A549 (cell line): Measurements from ENCODE around the gene NTSR1. TPM values are rescaled to one million over a fixed set of nuclear protein-coding genes. Genes with fewer than 3 reads are reported as not detected.

Experiments used
- ATAC-seq, 2 experiments: fragments of 200-7000 bp in 1 of 2; fragments of >200 bp in 1 of 2; cut with Nextera tagmentation in 1 of 2; cut with Tn5 transposase in 1 of 2; 3 replicates each; pipeline versions ENCODE4 v1.8.0 to v1.9.1; 2018 to 2020; ENCODE audit warnings: mild to moderate bottlenecking in 1 of 2, moderate library complexity in 1 of 2
- CTCF ChIA-PET: fragments of 300-600 bp; sonication (Branson Sonifier 250); formaldehyde crosslinking; extraction: SDS; loops from one replicate; lab custom pipeline; 2021; ENCODE audit warnings: antibody characterized with exemption, inconsistent platforms; lab: Yijun Ruan, JAX
- POLR2A ChIA-PET: fragments of 350-600 bp; formaldehyde crosslinking; extraction: SDS; loops from one replicate; lab custom pipeline; 2021; ENCODE audit warnings: antibody characterized with exemption, inconsistent platforms; lab: Yijun Ruan, JAX
- DNase-seq, 2 experiments: peaks; one replicate each; pipeline versions ENCODE4 v3.0.0 to v3.0.0-alpha.2; 2011 to 2016; ENCODE audit warnings: low read depth in 1 of 2, low spot score in 1 of 2
- FAIRE-seq: peaks from 2 replicates; lab custom pipeline; 2011; peaks lifted over from hg19 to GRCh38; lab: Jason Lieb, UNC
- H3K27ac ChIP-seq, 2 experiments: fragments of >200 bp; sonication (Bioruptor Twin); formaldehyde crosslinking; 3 replicates each; pipeline ENCODE4 v1.5.1; 2016 to 2017
- H3K4me1 ChIP-seq: fragments of >200 bp; sonication (Bioruptor Twin); formaldehyde crosslinking; 3 replicates; pipeline ENCODE4 v1.6.1; 2016
- H3K4me2 ChIP-seq: fragments of >200 bp; sonication (Bioruptor Twin); formaldehyde crosslinking; 3 replicates; pipeline ENCODE4 v1.6.1; 2016
- H3K4me3 ChIP-seq: fragments of >200 bp; sonication (Bioruptor Twin); formaldehyde crosslinking; 3 replicates; pipeline ENCODE4 v1.5.1; 2016
- H3K9me3 ChIP-seq: fragments of >200 bp; sonication (Bioruptor Twin); formaldehyde crosslinking; 3 replicates; pipeline ENCODE4 v1.6.1; 2016
- CEBPB ChIP-seq, 2 experiments: fragments of >200 bp in 1 of 2; sonication (Bioruptor Twin) in 1 of 2; formaldehyde crosslinking in 1 of 2; IDR thresholded peaks; 2 replicates each; pipeline ENCODE4 v1.6.1; 2012 to 2016
- CHD2 ChIP-seq: fragments of 150-350 bp; IDR thresholded peaks from 2 replicates; pipeline ENCODE4 v1.6.1; 2014; ENCODE audit warnings: low read length; ENCODE audit not compliant: partially characterized antibody
- CHD4 ChIP-seq: fragments of 200-600 bp; sonication (generic); IDR thresholded peaks from 2 replicates; pipeline ENCODE4 v1.6.1; 2016; ENCODE audit warnings: antibody characterized with exemption, mild to moderate bottlenecking, borderline replicate concordance
- EHF ChIP-seq: fragments of 250-450 bp; sonication (Bioruptor Pico); IDR thresholded peaks from 2 replicates; pipeline ENCODE4 v1.5.0; 2020; ENCODE audit warnings: mild to moderate bottlenecking
- ESRRA ChIP-seq: fragments of 150-350 bp; IDR thresholded peaks from 2 replicates; pipeline ENCODE4 v1.6.1; 2014; ENCODE audit warnings: mild to moderate bottlenecking, low read length, borderline replicate concordance
- FOSB ChIP-seq: fragments of 250-450 bp; sonication (Bioruptor Pico); IDR thresholded peaks from 2 replicates; pipeline ENCODE4 v1.5.0; 2020; ENCODE audit warnings: mild to moderate bottlenecking, moderate library complexity
- FOSL2 ChIP-seq, 2 experiments: fragments of 450-650 bp in 1 of 2; fragments of >200 bp in 1 of 2; sonication (Bioruptor Twin) in 1 of 2; formaldehyde crosslinking; IDR thresholded peaks; 2 replicates each; pipeline versions ENCODE4 v1.5.0 to v1.6.1; 2016 to 2020; ENCODE audit warnings: mild to moderate bottlenecking in 1 of 2, moderate library complexity in 1 of 2
- GATA3 ChIP-seq: IDR thresholded peaks from 2 replicates; pipeline ENCODE4 v1.6.1; 2012; ENCODE audit warnings: borderline replicate concordance
- HEYL ChIP-seq: fragments of 250-450 bp; sonication (Bioruptor Pico); IDR thresholded peaks from 2 replicates; pipeline ENCODE4 v1.8.0; 2021; ENCODE audit warnings: mild to moderate bottlenecking, moderate library complexity
- HOXB13 ChIP-seq: fragments of 250-450 bp; sonication (Bioruptor Pico); IDR thresholded peaks from 2 replicates; pipeline ENCODE4 v1.5.0; 2020; ENCODE audit warnings: low read depth, mild to moderate bottlenecking, moderate library complexity
- HOXB5 ChIP-seq: fragments of 250-450 bp; sonication (Bioruptor Pico); IDR thresholded peaks from 2 replicates; pipeline ENCODE4 v1.5.0; 2020; ENCODE audit warnings: mild to moderate bottlenecking, moderate library complexity
- JUNB ChIP-seq: fragments of >200 bp; sonication (Bioruptor Twin); formaldehyde crosslinking; IDR thresholded peaks from 2 replicates; pipeline ENCODE4 v1.6.1; 2016
- KDM1A ChIP-seq: fragments of 200-600 bp; sonication (generic); IDR thresholded peaks from 2 replicates; pipeline ENCODE4 v1.6.1; 2016; ENCODE audit warnings: low read depth, mild to moderate bottlenecking
- MAFK ChIP-seq: fragments of 450-650 bp; IDR thresholded peaks from 2 replicates; pipeline ENCODE4 v1.6.1; 2014; ENCODE audit not compliant: partially characterized antibody
- POLR2A ChIP-seq: IDR thresholded peaks from 2 replicates; pipeline ENCODE4 v1.6.1; 2012; ENCODE audit warnings: mild to moderate bottlenecking, low read length
- RAD21 ChIP-seq, 2 experiments: fragments of >200 bp in 1 of 2; sonication (Bioruptor Twin) in 1 of 2; formaldehyde crosslinking in 1 of 2; IDR thresholded peaks in 1 of 2; conservative IDR thresholded peaks in 1 of 2; 2 replicates in 1 of 2; 3 replicates in 1 of 2; pipeline ENCODE4 v1.6.1; 2012 to 2018; ENCODE audit warnings: inconsistent platforms in 1 of 2
- RNF2 ChIP-seq: fragments of 200-600 bp; sonication (generic); IDR thresholded peaks from 2 replicates; pipeline ENCODE4 v1.6.1; 2016; ENCODE audit warnings: low read depth, mild to moderate bottlenecking, antibody characterized with exemption, moderate library complexity, borderline replicate concordance
- SMC3 ChIP-seq: fragments of >200 bp; sonication (Bioruptor Twin); formaldehyde crosslinking; IDR thresholded peaks from 3 replicates; pipeline ENCODE4 v1.6.1; 2018; ENCODE audit warnings: inconsistent platforms
- WGBS: methylation state at CpG from one replicate; pipeline ENCODE4 v1.1.6; 2017; ENCODE audit errors: missing lambda C conversion rate; 5-methylcytosine and 5-hydroxymethylcytosine counted together
- polyA plus RNA-seq, 4 experiments: library from polyadenylated mRNA; depleted of rRNA in 3 of 4; stranded (reverse); fragments of >200 nt; fragmentation: RNase III in 1 of 4; extraction: RNeasy Plus Mini Kit Qiagen cat#74134 plus additional on column Dnase treatment in 1 of 4; gene quantifications; 2 replicates in 3 of 4; 3 replicates in 1 of 4; pipeline ENCODE4 v1.2.3, GENCODE V29; 2011 to 2017
- TF ChIP-seq, protein P1 (sequence below): fragments of 250-450 bp; sonication (Bioruptor Pico); IDR thresholded peaks from 2 replicates; pipeline ENCODE4 v1.5.0; 2020; ENCODE audit warnings: low read depth, mild to moderate bottlenecking, moderate library complexity
- TF ChIP-seq, protein P2 (sequence below): IDR thresholded peaks from 2 replicates; pipeline ENCODE4 v1.6.1; 2012; ENCODE audit warnings: low read depth, borderline replicate concordance
- TF ChIP-seq, protein P3 (sequence below): fragments of >200 bp; sonication (Bioruptor Twin); formaldehyde crosslinking; IDR thresholded peaks from 3 replicates; pipeline ENCODE4 v1.5.1; 2016
- TF ChIP-seq, protein P4 (sequence below): fragments of 450-650 bp; IDR thresholded peaks from 2 replicates; pipeline ENCODE4 v1.6.1; 2014; ENCODE audit warnings: antibody characterized with exemption
- TF ChIP-seq, protein P5 (sequence below): IDR thresholded peaks from 2 replicates; pipeline ENCODE4 v1.6.1; 2012
- TF ChIP-seq, protein P6 (sequence below): fragments of >200 bp; sonication (Bioruptor Twin); formaldehyde crosslinking; IDR thresholded peaks from 2 replicates; pipeline ENCODE4 v1.6.1; 2016

The NTSR1 gene
- polyA plus RNA-seq, 2 of the 4 experiments (the other 2 are of a cell fraction): 0.03 TPM; not detected in 1

DNA sequence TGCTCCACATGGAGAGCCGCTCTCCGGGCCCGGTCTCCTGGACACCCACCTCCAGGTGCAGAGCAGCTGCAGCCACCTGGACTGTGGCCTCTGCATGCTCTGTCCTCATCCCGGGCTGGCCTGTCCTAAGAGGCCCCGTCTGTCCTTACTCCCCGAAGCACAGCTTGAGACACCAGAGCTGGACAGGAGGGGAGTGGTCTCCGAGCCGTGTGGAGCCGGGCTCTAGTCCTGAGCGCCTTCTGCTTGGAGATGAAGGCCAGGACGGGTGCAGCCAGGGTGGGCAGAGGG is 6.7 kb upstream of the NTSR1 start:
- WGBS: 81% methylated on average over 6 of the region's 11 CpGs
- DNase-seq (no peak), FAIRE-seq (no peak), ATAC-seq (no peak)
- Histone ChIP-seq H3K4me3 (no peak overlapping the region), H3K27ac (no peak overlapping the region), H3K4me2 (no peak overlapping the region), H3K4me1 (peaks cover 34% of the 10 kb centered on the region), H3K9me3 (no peaks in the 10 kb centered on the region)
- CTCF ChIA-PET: interaction anchor here (1.8 to 16.9 kb wide), 5 partner anchors 20 to 88 kb away, joined by 5 to 250 read pairs (median 12); no protein-coding TSS in a partner anchor
- POLR2A ChIA-PET: no interaction called here
- TF ChIP-seq, protein P1, sequence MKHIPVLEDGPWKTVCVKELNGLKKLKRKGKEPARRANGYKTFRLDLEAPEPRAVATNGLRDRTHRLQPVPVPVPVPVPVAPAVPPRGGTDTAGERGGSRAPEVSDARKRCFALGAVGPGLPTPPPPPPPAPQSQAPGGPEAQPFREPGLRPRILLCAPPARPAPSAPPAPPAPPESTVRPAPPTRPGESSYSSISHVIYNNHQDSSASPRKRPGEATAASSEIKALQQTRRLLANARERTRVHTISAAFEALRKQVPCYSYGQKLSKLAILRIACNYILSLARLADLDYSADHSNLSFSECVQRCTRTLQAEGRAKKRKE (CRISPR knock-in tag): no peak

DNA sequence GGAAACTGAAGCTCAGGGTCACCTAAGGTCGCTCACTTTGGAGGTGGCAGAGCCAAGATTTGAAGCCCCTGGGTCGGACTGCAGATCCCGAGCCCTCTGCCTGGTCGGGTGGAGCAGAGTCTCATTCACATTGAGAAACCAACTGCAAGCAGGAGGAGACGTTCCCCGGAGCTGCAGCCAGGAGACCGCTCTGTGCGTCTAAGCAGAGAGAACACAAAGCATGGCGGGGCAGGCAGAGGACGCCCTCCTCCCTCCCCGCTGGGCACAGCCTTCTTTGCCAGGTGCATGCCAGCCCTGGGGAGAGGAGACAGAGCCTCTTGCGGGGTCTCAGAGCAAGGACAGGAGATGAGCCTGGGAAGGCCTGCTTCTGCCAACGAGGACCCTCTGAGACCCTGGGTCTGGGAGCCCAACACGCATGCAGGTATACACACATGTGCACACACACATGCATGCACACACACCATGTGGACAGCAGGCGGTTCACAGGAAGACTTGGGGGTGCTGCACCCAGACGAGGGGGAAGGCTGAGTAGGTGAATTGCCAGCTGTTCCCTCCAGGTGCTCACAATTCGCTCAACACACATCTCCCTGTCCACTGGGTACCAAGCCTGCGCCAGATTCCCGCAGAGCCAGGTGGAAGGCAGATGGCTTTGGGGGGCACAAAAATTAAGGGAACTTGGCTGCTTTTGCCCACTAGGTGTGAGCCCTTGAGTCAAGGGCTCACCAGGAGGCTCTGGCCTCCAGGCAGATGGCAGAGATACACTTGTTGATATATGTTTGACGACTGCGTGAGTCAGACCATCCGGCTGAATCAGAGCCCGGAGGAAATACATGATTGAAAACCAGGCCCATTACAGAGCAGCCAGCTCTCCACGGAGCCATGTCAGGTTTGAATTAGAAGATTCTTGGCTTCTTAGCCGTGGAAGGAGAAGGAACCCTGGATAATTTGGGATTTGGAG is 5.5 kb upstream of the NTSR1 start:
- no peak overlapping the region for H3K4me3 ChIP-seq
- no peak for FAIRE-seq
- CTCF ChIA-PET: interaction anchor here (0.7 to 16.9 kb wide), 26 partner anchors 9 to 339 kb away, joined by 3 to 250 read pairs (median 6); no protein-coding TSS in a partner anchor

More for the DNA sequence above, 5.5 kb upstream of the NTSR1 start:
- 59% methylated on average over 24 of the region's 25 CpGs for WGBS
- no peak for TF ChIP-seq HOXB13 (CRISPR knock-in tag)
- TF ChIP-seq EHF (CRISPR knock-in tag): no peak
- TF ChIP-seq POLR2A: no peak
- TF ChIP-seq RAD21 (conservative IDR thresholded peaks at IDR 0.05 in 1 of 2, IDR thresholded peaks at IDR 0.05 in 1 of 2): peak; percentile 59 to 71
- peak; percentile 64 for TF ChIP-seq JUNB
- TF ChIP-seq, protein P2, sequence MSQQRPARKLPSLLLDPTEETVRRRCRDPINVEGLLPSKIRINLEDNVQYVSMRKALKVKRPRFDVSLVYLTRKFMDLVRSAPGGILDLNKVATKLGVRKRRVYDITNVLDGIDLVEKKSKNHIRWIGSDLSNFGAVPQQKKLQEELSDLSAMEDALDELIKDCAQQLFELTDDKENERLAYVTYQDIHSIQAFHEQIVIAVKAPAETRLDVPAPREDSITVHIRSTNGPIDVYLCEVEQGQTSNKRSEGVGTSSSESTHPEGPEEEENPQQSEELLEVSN: no peak
- TF ChIP-seq, protein P3, sequence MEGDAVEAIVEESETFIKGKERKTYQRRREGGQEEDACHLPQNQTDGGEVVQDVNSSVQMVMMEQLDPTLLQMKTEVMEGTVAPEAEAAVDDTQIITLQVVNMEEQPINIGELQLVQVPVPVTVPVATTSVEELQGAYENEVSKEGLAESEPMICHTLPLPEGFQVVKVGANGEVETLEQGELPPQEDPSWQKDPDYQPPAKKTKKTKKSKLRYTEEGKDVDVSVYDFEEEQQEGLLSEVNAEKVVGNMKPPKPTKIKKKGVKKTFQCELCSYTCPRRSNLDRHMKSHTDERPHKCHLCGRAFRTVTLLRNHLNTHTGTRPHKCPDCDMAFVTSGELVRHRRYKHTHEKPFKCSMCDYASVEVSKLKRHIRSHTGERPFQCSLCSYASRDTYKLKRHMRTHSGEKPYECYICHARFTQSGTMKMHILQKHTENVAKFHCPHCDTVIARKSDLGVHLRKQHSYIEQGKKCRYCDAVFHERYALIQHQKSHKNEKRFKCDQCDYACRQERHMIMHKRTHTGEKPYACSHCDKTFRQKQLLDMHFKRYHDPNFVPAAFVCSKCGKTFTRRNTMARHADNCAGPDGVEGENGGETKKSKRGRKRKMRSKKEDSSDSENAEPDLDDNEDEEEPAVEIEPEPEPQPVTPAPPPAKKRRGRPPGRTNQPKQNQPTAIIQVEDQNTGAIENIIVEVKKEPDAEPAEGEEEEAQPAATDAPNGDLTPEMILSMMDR: peak; percentile 50; the same call in 2 of the 3 replicates
- TF ChIP-seq FOSB (CRISPR knock-in tag): no peak
- TF ChIP-seq CHD2: no peak
- no peak for TF ChIP-seq RNF2
- TF ChIP-seq, protein P4, sequence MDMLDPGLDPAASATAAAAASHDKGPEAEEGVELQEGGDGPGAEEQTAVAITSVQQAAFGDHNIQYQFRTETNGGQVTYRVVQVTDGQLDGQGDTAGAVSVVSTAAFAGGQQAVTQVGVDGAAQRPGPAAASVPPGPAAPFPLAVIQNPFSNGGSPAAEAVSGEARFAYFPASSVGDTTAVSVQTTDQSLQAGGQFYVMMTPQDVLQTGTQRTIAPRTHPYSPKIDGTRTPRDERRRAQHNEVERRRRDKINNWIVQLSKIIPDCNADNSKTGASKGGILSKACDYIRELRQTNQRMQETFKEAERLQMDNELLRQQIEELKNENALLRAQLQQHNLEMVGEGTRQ: no peak
- no peak for TF ChIP-seq ESRRA
- TF ChIP-seq GATA3: peak; percentile 93
- TF ChIP-seq, protein P5, sequence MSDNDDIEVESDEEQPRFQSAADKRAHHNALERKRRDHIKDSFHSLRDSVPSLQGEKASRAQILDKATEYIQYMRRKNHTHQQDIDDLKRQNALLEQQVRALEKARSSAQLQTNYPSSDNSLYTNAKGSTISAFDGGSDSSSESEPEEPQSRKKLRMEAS: peak; percentile 52; the same call in 1 of the 2 replicates
- TF ChIP-seq, protein P6, sequence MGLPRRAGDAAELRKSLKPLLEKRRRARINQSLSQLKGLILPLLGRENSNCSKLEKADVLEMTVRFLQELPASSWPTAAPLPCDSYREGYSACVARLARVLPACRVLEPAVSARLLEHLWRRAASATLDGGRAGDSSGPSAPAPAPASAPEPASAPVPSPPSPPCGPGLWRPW: no peak
- peak; percentile 78 for TF ChIP-seq SMC3
- no peak for TF ChIP-seq HEYL (CRISPR knock-in tag)
- no peak for TF ChIP-seq KDM1A
- no peak for TF ChIP-seq CEBPB (IDR thresholded peaks at IDR 0.05)
- no peak for TF ChIP-seq CHD4
- no peak for TF ChIP-seq HOXB5 (CRISPR knock-in tag)
- TF ChIP-seq FOSL2 (IDR thresholded peaks at IDR 0.05): peak; percentile 84
- peak; percentile 89 for TF ChIP-seq FOSL2 (CRISPR knock-in tag; IDR thresholded peaks at IDR 0.05)
- no peak for TF ChIP-seq MAFK
- no peaks in the 10 kb centered on the region for H3K9me3 ChIP-seq
- H3K27ac ChIP-seq: peak overlapping the region; percentile 56 to 84
- ATAC-seq (peak; percentile 81 to 89), DNase-seq (peak; percentile 77 to 94)
- POLR2A ChIA-PET: interaction anchor here (1.9 kb wide), 1 partner anchor 91 kb away, joined by 16 read pairs; no protein-coding TSS in a partner anchor
- H3K4me2 ChIP-seq: peak overlapping the region; percentile 62
- peaks cover 36% of the 10 kb centered on the region for H3K4me1 ChIP-seq
